Measurements from ENCODE around the gene GOT1.

Gene GOT1

GRCh38 chr10:99394256-99394655 lies 36.2 kb downstream of the GOT1 start:
- DNase-seq, result no peak

GRCh38 chr10:99393683-99394082 lies 36.7 kb downstream of the GOT1 start:
- no peak for DNase-seq

- no peak for DNase-seq
These were observed 37.4 kb downstream of the GOT1 start for GRCh38 chr10:99393036-99393435.

- DNase-seq, result no peak
These were observed 39.1 kb downstream of the GOT1 start for GRCh38 chr10:99391346-99391745.

GRCh38 chr10:99389729-99390480 lies 40.5 kb downstream of the GOT1 start:
- no peak for DNase-seq

- no peak for DNase-seq
These were observed 42.9 kb downstream of the GOT1 start for GRCh38 chr10:99387541-99387940.

GRCh38 chr10:99387071-99387470 lies 43.4 kb downstream of the GOT1 start:
- DNase-seq, result no peak

- no peak for DNase-seq
These were observed 48.2 kb downstream of the GOT1 start for GRCh38 chr10:99382176-99382575.

GRCh38 chr10:99375426-99375825 lies 55.0 kb downstream of the GOT1 start:
- DNase-seq, result no peak

GRCh38 chr10:99374972-99375371 lies 55.5 kb downstream of the GOT1 start:
- DNase-seq, result no peak

- DNase-seq, result no peak
These were observed 55.9 kb downstream of the GOT1 start for GRCh38 chr10:99374526-99374925.

- no peak for DNase-seq
These were observed 57.7 kb downstream of the GOT1 start for GRCh38 chr10:99372546-99373271.

GRCh38 chr10:99370993-99371392 lies 59.4 kb downstream of the GOT1 start:
- no peak for DNase-seq

GRCh38 chr10:99369551-99369950 lies 60.9 kb downstream of the GOT1 start:
- DNase-seq, result no peak

GRCh38 chr10:99369126-99369525 lies 61.3 kb downstream of the GOT1 start:
- DNase-seq, result no peak

- DNase-seq, result no peak
These were observed 61.8 kb downstream of the GOT1 start for GRCh38 chr10:99368646-99369045.

- no peak for DNase-seq
These were observed 63.8 kb downstream of the GOT1 start for GRCh38 chr10:99366666-99367065.

GRCh38 chr10:99365736-99366135 lies 64.7 kb downstream of the GOT1 start:
- DNase-seq, result no peak

- no peak for DNase-seq
These were observed 65.1 kb downstream of the GOT1 start for GRCh38 chr10:99365311-99365710.

GRCh38 chr10:99364125-99364524 lies 66.3 kb downstream of the GOT1 start:
- no peak for DNase-seq

GRCh38 chr10:99360934-99361333 lies 69.5 kb downstream of the GOT1 start:
- no peak for DNase-seq

GRCh38 chr10:99358101-99358500 lies 72.3 kb downstream of the GOT1 start:
- DNase-seq, result no peak

GRCh38 chr10:99357691-99358090 lies 72.7 kb downstream of the GOT1 start:
- DNase-seq, result no peak

GRCh38 chr10:99353182-99353581 lies 77.2 kb downstream of the GOT1 start:
- no peak for DNase-seq

- no peak for DNase-seq
These were observed 82.8 kb downstream of the GOT1 start for GRCh38 chr10:99347672-99348071.

Data from activated gamma-delta T cell treated with Interleukin-2 at 50 U/mL for 16 hours (primary cell).